Spleen (tissue), 11 donors: Measurements from ENCODE around the gene ZNF236. TPM values are rescaled to one million over a fixed set of nuclear protein-coding genes. Genes with fewer than 3 reads are reported as not detected.

Source experiments
- DNase-seq: peaks from one replicate; pipeline ENCODE4 v3.0.0-alpha.2; 2020
- H3K27ac ChIP-seq, 8 donors: fragments of 200-600 bp; sonication (generic) in 7 of 8; 1 replicate in 4 of 8; 2 replicates in 4 of 8; pipeline versions ENCODE4 v1.5.0 to v1.8.0; 2016 to 2021; ENCODE audit warnings: inconsistent platforms in 4 of 8, mild to moderate bottlenecking in 4 of 8, moderate library complexity in 1 of 8
- H3K27me3 ChIP-seq, 7 donors: fragments of 200-600 bp; sonication (generic) in 6 of 7; replicated peaks in 1 of 7; 1 replicate in 4 of 7; 2 replicates in 3 of 7; pipeline versions ENCODE4 v1.5.0 to v1.8.0; 2016 to 2021; ENCODE audit warnings: inconsistent platforms in 3 of 7, mild to moderate bottlenecking in 1 of 7
- H3K36me3 ChIP-seq, 6 donors: fragments of 200-600 bp; sonication (generic) in 5 of 6; 1 replicate in 4 of 6; 2 replicates in 2 of 6; pipeline versions ENCODE4 v1.5.0 to v1.8.0; 2016 to 2021; ENCODE audit warnings: inconsistent platforms in 2 of 6
- H3K4me1 ChIP-seq, 6 donors: fragments of 200-600 bp; sonication (generic) in 5 of 6; 1 replicate in 3 of 6; 2 replicates in 3 of 6; pipeline versions ENCODE4 v1.5.0 to v1.8.0; 2016 to 2021; ENCODE audit warnings: inconsistent platforms in 3 of 6
- H3K4me3 ChIP-seq, 8 donors: fragments of 200-600 bp; sonication (generic) in 7 of 8; 1 replicate in 4 of 8; 2 replicates in 4 of 8; pipeline versions ENCODE4 v1.5.0 to v1.8.0; 2016 to 2021; ENCODE audit warnings: inconsistent platforms in 4 of 8, mild to moderate bottlenecking in 4 of 8, moderate library complexity in 2 of 8
- H3K9me3 ChIP-seq, 8 donors: fragments of 200-600 bp; sonication (generic) in 7 of 8; 1 replicate in 4 of 8; 2 replicates in 4 of 8; pipeline versions ENCODE4 v1.5.0 to v1.8.0; 2016 to 2021; ENCODE audit warnings: inconsistent platforms in 4 of 8
- POLR2A ChIP-seq, 3 donors: fragments of 450-650 bp; IDR thresholded peaks; one replicate each; pipeline ENCODE4 v1.5.1; 2017; ENCODE audit warnings: antibody characterized with exemption in 3 of 3, mild to moderate bottlenecking in 1 of 3
- POLR2AphosphoS5 ChIP-seq, 3 donors: sonication (generic); formaldehyde crosslinking; IDR thresholded peaks; one replicate each; pipeline ENCODE4 v1.5.1; 2017; ENCODE audit warnings: antibody characterized with exemption in 3 of 3
- WGBS, 5 donors: extraction: QIAGEN DNeasy Blood & Tissue Kit in 3 of 5; methylation state at CpG; one replicate each; pipeline versions ENCODE4 v1.1.5 to v1.1.7; 2013 to 2018; 5-methylcytosine and 5-hydroxymethylcytosine counted together
- intact Hi-C: fragments of 100-400 bp; cut with DNase I; formaldehyde crosslinking; loops from one replicate; pipeline ENCODE4 v1.15.0; 2023; ENCODE audit warnings: low total_unique reads
- polyA plus RNA-seq, 3 donors: library from polyadenylated mRNA; stranded (reverse); fragments of 200-250 nt; gene quantifications; one replicate each; pipeline ENCODE4 v1.2.1, GENCODE V29; 2013
- total RNA-seq, 7 donors: library from RNA; depleted of rRNA in 3 of 7; stranded (reverse); fragments of >200 nt in 3 of 7; fragmentation: NEBNext Ultra II Directional in 4 of 7; extraction: Animal tissue kit (Norgen Biotek cat#: 25700) in 4 of 7; gene quantifications; one replicate each; pipeline versions ENCODE4 v1.1.0 to v1.2.1, GENCODE V29; 2016 to 2021
- TF ChIP-seq, protein P1 (sequence below), 11 experiments: fragments of 200-600 bp in 7 of 11; fragments of 450-650 bp in 4 of 11; sonication (generic) in 4 of 11; IDR thresholded peaks in 8 of 11; conservative IDR thresholded peaks in 3 of 11; 1 replicate in 7 of 11; 2 replicates in 4 of 11; pipeline versions ENCODE4 v1.4.0 to v1.8.0; 2016 to 2021; ENCODE audit warnings: antibody characterized with exemption in 11 of 11, inconsistent platforms in 4 of 11, mild to moderate bottlenecking in 1 of 11
- donor health status: healthy with polysubstance abuse.
- donor health status: DM: no; HTN: no; CAD: no; lungs with moderate emphysema.
- donor health status: DM: no; HTN: no; CAD: no.
- donor health status: Bipolar disorder and iron deficiency.
- donor health status: healthy.
- donor health status: DM: no; HTN: no; CAD: no.
- donor health status: DM: yes; HTN: yes; CAD: no.

The ZNF236 gene
- total and polyA plus RNA-seq, 10 donors = 1.5 to 25.4 (median 19.9) TPM

DNA sequence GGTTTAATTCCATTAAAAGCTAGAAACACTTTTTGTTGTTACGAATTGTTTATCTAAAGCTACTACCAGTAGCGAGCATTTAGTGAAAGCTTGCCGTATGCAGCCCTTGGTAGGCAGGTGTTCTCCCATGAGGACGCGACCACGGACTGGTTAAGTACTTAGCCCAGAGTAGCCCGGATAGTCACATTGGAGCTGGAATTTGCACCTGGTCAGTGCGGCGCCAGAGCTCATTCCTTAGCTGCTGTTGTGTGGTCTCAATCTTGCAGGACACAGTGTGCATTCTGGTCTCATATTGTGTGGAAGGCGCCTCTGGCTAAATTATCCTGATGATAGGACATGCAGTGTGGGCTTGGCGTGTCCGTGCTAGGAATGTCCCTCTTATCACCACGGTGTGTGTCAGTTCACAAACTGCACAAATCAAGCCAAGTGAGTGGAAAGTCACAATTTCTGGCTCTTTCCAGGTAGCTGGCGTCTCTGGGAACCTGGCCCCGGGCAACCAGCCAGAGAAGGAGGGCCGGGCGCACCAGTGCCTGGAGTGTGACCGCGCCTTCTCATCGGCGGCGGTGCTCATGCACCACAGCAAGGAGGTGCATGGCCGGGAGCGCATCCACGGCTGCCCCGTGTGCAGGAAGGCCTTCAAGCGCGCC, 133.3 kb downstream of the ZNF236 start:
- H3K4me3 ChIP-seq = no peak overlapping the region
- H3K36me3 ChIP-seq = peaks cover 0 to 97% (median 40%) of the 10 kb centered on the region in 6 donors
- H3K9me3 ChIP-seq = no peaks in the 10 kb centered on the region
- no peaks in the 10 kb centered on the region for H3K27me3 ChIP-seq
- TF ChIP-seq POLR2A (IDR thresholded peaks at IDR 0.05) (no peak), POLR2AphosphoS5 (IDR thresholded peaks at IDR 0.05) (no peak)
- TF ChIP-seq, protein P1, sequence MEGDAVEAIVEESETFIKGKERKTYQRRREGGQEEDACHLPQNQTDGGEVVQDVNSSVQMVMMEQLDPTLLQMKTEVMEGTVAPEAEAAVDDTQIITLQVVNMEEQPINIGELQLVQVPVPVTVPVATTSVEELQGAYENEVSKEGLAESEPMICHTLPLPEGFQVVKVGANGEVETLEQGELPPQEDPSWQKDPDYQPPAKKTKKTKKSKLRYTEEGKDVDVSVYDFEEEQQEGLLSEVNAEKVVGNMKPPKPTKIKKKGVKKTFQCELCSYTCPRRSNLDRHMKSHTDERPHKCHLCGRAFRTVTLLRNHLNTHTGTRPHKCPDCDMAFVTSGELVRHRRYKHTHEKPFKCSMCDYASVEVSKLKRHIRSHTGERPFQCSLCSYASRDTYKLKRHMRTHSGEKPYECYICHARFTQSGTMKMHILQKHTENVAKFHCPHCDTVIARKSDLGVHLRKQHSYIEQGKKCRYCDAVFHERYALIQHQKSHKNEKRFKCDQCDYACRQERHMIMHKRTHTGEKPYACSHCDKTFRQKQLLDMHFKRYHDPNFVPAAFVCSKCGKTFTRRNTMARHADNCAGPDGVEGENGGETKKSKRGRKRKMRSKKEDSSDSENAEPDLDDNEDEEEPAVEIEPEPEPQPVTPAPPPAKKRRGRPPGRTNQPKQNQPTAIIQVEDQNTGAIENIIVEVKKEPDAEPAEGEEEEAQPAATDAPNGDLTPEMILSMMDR (IDR thresholded peaks at IDR 0.05 in 8 of 11, conservative IDR thresholded peaks at IDR 0.05 in 3 of 11) = no peak
- no peak for DNase-seq
- H3K27ac ChIP-seq = no peak overlapping the region
- 94 to 97% (median 96%) methylated on average over 24 to 28 of the region's 28 CpGs for WGBS, 5 donors
- intact Hi-C loops = no loop called here
- H3K4me1 ChIP-seq = peaks cover 0 to 19% (median 3%) of the 10 kb centered on the region in 6 donors

DNA sequence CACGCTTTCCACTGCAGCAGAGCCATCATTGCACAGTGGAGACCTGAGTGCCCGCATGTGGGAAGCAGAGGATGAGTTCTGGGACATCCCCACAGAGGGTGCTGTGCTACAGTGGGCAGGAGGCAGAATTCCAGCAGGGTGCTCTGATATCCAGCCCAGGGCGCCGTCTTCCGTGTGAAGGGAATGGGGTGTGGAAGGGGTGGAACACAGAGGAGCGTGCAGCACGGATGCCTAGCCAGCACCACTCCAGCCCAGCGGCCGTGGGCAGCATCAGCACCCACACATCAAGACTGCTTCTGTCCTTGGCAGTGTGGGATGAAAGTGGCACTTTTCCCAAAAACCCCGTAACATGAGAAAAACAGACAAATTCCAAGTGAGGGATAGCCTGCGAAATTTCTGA, 134.3 kb downstream of the ZNF236 start:
- TF ChIP-seq POLR2AphosphoS5 (IDR thresholded peaks at IDR 0.05) (no peak), POLR2A (IDR thresholded peaks at IDR 0.05) (no peak)
- TF ChIP-seq, protein P1 (IDR thresholded peaks at IDR 0.05 in 8 of 11, conservative IDR thresholded peaks at IDR 0.05 in 3 of 11) = no peak
- peaks cover 0 to 19% (median 3%) of the 10 kb centered on the region in 6 donors for H3K4me1 ChIP-seq
- H3K27ac ChIP-seq = no peak overlapping the region
- no peaks in the 10 kb centered on the region for H3K9me3 ChIP-seq
- intact Hi-C loops = no loop called here
- 95 to 98% (median 97%) methylated on average over 10 to 11 of the region's 11 CpGs for WGBS, 5 donors
- no peak for DNase-seq
- peaks cover 0 to 97% (median 44%) of the 10 kb centered on the region in 6 donors for H3K36me3 ChIP-seq
- H3K4me3 ChIP-seq = no peak overlapping the region
- H3K27me3 ChIP-seq = no peaks in the 10 kb centered on the region

DNA sequence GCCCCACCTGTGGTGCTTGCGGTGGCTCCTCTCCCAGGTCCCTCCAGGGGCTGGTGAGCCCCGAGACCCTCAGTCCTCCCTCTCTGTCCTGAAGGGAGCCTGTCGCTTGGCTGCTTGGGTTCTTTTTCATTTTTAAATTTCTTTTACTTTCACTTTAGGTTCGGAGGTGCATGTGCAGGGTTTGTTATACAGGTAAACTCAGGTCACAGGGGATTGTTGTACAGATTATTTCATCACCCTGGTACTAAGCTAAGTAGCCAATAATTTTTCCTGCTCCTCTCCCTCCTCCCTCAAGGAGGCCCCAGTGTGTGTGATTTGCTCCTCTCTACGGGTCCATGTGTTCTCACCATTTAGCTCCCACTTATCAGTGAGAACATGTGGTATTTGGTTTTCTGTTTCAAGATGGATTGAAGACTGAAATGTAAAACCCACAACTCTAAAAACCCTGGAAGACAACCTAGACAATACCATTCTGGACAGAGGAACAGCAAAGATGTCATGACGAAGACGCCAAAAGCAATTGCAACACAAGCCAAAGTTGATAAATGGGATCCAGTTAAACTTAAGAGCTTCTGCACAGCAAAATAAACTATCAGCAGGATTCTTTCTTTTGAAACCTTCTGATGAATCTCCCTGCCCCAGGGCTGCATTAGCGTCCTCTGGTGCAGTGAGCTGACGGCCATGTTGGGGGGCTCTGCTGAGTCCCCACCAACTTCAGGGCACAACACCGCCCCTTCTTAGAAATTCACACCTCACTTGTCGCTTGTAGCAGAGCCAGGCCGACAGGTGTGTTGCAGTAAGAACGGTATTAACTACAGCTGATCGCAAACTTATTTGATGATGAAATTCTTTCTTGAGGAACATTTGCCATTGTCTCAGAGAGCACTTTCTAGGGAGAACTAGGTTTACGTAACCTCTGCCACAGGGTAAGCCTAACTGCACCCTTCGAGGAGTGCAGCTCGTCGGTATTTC, 135.3 kb downstream of the ZNF236 start:
- intact Hi-C loops = no loop called here
- Histone ChIP-seq H3K36me3 (peaks cover 0 to 95% (median 44%) of the 10 kb centered on the region in 6 donors), H3K27me3 (no peaks in the 10 kb centered on the region), H3K4me3 (no peak overlapping the region), H3K9me3 (no peaks in the 10 kb centered on the region), H3K4me1 (peaks cover 0 to 20% (median 8%) of the 10 kb centered on the region in 6 donors), H3K27ac (no peak overlapping the region)
- no peak for DNase-seq
- TF ChIP-seq POLR2AphosphoS5 (IDR thresholded peaks at IDR 0.05) (no peak), POLR2A (IDR thresholded peaks at IDR 0.05) (no peak)
- TF ChIP-seq, protein P1 (IDR thresholded peaks at IDR 0.05 in 8 of 11, conservative IDR thresholded peaks at IDR 0.05 in 3 of 11) = no peak
- WGBS, 5 donors = 88 to 96% (median 92%) methylated on average over 18 of the region's 18 CpGs
